ENCODE results near the gene APOBEC3G. TPM values are rescaled to one million over a fixed set of nuclear protein-coding genes. Genes with fewer than 3 reads are reported as not detected.

The APOBEC3G gene
- total and polyA plus RNA-seq, 2 experiments from 2014 or later = 2.1 to 3.3 TPM

GRCh38 chr22:39029227-39029626 lies 47.8 kb upstream of the APOBEC3G start (continued):
- TF ChIP-seq ZNF462 (CRISPR knock-in tag; IDR thresholded peaks at IDR 0.05) (no peak), NANOG (IDR thresholded peaks at IDR 0.05; ENCODE audit: borderline replicate concordance) (no peak), EZH2phosphoT487 (IDR thresholded peaks at IDR 0.05; ENCODE audit: unreplicated experiment) (no peak), ZNF114 (CRISPR knock-in tag; IDR thresholded peaks at IDR 0.05) (no peak), STAT1 (IDR thresholded peaks at IDR 0.05; ENCODE audit: unreplicated experiment) (no peak), EZH2 (IDR thresholded peaks at IDR 0.05; ENCODE audit: low read depth, unreplicated experiment) (no peak), ETS1 (IDR thresholded peaks at IDR 0.05) (no peak)
- TF ChIP-seq, protein P1, sequence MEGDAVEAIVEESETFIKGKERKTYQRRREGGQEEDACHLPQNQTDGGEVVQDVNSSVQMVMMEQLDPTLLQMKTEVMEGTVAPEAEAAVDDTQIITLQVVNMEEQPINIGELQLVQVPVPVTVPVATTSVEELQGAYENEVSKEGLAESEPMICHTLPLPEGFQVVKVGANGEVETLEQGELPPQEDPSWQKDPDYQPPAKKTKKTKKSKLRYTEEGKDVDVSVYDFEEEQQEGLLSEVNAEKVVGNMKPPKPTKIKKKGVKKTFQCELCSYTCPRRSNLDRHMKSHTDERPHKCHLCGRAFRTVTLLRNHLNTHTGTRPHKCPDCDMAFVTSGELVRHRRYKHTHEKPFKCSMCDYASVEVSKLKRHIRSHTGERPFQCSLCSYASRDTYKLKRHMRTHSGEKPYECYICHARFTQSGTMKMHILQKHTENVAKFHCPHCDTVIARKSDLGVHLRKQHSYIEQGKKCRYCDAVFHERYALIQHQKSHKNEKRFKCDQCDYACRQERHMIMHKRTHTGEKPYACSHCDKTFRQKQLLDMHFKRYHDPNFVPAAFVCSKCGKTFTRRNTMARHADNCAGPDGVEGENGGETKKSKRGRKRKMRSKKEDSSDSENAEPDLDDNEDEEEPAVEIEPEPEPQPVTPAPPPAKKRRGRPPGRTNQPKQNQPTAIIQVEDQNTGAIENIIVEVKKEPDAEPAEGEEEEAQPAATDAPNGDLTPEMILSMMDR (conservative IDR thresholded peaks at IDR 0.05; ENCODE audit: low read depth in 2 of 2) = no peak
